NCI-H1417 treated with DMSO at 0.1 percent for 48 hours (cell line): ENCODE measurements around the gene B3GALT4.

ENCODE experiments used
- DNase-seq: peaks from one replicate; lab custom pipeline; 2025; lab: John Stamatoyannopoulos, UW

B3GALT4 gene

DNA sequence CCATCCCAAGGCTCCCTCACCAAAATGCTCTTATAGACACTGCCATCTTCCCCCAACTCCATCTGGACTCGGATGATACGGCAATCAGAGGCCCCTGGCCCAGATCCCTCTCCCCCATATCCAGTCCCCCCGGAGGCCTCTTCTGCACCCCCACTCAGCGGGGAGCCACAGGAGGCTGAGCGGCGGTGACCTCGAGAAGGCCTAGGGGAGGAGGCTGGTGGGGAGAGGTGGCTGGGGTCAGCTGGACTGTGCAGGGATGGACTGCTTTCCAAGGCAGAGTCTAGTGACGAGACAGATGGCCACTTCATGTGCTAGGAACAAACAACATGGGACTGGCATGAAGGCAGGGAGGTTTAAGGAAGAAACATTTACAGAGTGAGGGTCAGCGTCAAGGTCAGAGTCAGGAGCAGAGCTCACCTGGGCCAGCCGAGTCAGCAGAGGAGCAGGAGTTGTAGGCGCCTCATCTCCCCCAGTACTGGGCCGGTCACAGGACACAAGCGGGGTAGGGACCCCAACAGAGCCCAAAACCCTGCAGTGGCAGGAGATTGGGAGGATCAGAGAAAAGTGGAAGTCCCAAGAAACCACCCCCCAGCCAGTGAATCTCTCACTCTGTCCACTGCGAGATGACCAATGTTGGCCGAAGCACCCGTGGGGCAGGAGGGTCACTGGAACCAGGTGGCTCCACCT lies 16.2 kb downstream of the B3GALT4 start:
- DNase-seq = no peak

DNA sequence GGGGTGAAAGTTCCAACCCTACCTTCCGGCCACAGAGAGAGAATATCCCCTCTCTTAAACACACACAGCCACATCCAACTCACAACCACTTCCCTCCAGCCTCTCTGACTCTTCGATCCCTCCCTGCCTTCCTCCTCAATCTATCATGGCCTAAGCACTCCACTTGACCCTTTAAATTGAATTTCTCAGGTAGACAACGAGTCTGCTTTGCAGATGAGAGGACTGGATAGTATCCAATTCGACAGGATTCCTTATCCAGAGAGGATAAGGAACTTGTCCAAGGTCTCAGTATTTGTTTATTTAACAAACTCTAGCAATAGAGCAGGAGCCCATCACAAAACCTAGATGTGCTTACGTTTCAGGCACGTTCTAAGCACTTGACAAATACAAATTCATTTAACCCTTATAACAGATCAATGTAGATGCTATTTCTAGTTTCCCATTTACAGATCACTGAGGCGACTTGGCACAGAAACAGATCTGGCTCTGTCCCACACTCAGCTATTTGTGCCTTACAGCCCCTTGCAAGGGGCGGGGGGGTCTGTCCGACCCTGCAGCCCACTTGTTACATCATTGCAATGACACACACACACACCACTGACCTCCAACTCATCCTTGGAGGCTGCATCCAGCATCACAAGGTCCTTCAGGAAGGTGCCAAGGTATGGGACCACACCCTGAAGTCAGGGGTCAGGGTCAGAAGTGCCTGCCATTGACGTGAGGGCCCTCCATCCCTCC lies 17.3 kb downstream of the B3GALT4 start:
- no peak for DNase-seq

DNA sequence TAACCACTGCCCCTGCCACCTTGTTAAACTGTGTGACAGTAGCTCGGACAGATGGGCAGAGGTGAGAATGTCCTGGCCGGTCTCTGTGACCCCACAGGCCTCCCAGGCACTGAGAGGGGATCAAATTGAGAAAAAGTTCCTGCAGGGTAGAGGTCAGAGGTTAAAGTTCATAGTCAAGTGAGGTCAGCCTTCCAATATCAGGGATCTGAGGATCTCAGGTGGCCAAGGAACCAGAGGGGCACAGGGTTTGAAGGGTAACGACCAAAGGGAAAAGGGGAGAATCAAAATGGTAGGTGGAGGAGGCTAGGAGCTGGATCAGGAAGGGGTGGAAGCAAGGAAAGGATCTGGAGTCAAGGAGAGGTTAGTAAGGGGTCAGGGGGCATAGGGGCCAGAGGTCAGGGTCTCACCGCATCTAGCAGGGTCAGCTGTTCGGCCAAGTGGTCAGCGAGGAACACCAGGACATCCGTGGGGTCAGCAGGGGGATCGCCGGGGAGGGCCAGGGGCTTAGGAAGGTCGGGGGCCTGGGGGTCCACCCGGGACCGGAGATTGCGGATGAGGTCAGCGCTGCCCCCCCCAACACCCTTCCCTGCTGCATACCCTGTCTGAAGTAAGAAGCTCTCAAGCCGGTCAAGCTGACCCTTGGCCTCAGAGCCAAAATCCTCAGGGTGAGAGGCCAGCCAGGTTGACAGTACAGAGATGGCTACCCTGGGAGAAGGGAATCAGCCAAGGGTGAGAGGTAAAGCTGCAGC lies 18.9 kb downstream of the B3GALT4 start:
- DNase-seq = no peak

- no peak for DNase-seq
Measured at GRCh38 chr6:33296797-33297405, 20.0 kb downstream of the B3GALT4 start.

DNA sequence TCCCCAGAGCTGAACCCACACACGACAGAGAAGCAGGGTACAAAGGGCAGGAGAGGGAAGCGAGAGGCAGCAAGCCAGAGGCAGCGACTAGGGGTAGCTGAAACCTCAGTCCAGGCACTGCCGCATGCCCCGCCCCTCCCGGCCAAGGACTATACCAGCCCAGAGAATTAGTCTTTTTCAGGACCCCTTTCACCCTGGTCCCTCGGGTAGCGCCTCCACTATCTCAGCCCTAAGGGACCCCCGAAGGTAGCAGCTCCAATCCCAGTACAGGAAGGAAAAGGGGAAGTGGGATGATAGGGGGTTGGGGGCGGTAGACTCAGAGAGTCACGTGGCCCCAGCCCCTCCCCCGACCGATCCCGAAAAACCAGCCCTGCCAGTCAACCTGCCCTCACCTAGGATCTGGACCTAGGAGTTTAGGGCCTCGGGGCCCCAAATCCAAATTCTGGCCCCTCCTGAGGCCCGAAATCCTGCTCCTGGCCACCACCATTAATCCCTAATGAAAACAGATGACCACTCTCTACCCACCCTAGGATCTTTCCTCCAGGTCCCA lies 20.6 kb downstream of the B3GALT4 start:
- DNase-seq = no peak

DNA sequence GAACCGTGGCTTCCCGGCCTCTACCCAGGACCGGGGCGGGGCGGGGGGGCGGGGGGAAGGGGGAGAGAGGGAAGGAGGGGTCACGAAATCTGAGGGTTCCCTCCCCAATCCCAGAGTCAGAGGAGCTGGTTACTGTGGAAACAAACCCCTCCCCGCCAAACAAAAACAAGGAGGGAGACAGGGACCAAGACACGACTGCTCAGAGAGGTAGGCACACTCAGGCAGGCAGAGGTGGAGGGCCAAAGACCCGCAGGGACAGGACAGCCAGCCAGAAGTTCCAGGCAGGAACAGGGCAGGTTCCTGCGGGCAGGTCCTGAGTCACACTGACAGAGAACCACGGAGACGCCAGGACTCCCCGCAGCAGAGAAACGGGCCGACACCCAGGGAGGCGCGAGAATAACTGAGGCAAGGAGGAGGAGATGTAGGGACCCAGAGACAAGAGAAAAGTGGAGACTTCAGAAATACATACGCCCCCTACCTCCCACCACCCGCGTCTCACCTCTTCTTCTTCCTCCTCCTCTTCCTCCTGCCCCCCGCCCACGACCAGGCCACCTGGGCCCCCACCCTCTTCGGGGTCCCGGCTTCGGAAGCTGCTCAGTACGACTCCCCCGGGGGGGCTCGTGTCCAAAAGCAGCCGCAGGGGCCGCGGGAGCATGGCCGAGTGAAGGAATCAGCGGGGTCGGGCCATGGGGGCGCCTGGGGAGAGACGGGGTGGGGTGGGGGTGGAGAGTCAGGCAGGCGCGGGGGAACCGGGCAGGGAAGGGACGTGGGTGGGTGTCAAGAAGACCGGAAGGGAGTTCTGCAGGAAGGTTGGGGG lies 21.2 kb downstream of the B3GALT4 start:
- DNase-seq = no peak

DNA sequence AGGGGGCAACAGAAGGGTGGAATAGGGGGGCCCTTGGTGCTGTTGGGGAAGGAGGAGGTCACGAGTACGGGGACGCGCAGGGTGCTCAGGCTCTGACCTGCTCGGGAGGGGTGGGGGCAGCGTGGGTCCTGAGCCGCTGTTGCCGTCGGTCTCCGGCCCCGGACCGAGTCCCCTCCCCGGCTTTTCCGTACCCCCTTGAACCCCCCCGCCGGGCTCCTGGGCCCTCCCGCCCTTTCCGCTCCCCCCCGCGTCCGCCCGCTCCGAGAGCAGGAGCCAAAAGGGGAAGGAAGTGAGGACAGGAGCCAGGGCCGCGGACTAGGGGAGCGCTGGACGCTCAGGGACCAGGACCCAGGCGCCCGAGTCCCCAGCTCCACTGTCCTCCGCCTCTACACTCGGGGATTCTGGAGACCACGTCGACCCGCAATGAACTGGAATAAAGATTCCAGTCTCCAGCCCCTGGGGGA lies 21.9 kb downstream of the B3GALT4 start, which contains the start of gene RGL2:
Gene RGL2, minus strand, starts transcription at position 170 of the 464 bp plus-strand sequence. CDS start 332 bp downstream, outside the sequence.
- DNase-seq = no peak

- DNase-seq = peak; percentile 45
Measured at GRCh38 chr6:33299237-33299944, 22.5 kb downstream of the B3GALT4 start.

DNA sequence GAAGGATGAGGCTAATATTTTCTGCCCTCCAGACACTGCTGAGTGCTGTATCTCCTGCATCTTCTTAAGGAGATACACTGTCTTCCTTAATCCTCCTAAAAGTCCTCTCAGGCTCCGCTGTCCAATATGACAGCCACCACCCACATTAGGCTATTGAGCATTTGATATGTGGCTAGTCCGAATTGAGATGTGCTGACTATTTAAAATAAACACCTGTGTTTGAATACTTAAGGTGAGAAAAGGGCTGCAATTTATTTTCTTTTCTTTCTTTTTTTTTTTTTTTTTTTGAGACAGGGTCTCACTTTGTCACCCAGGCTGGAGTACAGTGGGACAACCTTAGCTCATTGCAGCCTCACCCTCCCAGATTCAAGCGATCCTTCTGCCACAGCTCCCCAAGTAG lies 25.0 kb downstream of the B3GALT4 start:
- DNase-seq = no peak

DNA sequence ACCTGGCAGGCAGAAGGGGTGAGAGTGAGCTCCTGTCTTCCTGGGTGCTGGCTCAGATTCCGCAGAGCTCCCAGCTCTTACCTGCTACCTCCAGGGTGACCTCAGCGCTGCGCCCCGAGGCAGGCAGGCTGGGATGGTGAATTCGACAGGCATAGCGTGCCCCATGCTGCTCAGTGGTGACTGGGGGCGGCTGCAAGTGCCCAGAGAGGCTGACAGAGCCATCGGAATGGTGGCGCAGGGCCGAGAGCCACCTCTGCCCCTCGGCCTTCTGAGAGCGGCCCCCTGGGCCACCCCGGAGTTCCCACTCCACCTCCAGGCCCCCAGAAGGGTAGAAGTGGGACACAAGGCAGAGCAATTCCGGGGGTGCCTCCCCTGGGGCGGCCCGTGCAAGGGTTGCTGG lies 27.3 kb downstream of the B3GALT4 start:
- DNase-seq = no peak

GRCh38 chr6:33305052-33305451 lies 28.1 kb downstream of the B3GALT4 start:
- DNase-seq = no peak

DNA sequence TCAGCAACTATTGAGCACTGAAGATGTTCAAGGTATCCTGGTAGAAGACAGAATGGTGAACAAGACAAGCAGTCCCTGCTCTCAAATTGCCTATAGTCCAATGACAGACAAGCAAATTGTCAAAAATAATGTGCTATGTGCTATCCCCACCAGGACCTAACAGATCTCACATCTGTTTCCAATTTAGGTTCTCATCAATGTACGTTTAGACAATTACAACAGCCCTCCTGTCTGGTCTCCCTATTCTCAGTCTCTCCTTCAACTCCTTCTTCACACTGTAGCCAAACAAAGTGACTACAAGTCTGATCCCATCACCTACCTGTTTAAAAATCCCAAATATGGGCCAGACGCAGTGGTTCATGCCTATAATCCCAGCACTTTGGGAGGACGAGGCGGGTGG lies 29.4 kb downstream of the B3GALT4 start:
- DNase-seq = no peak

DNA sequence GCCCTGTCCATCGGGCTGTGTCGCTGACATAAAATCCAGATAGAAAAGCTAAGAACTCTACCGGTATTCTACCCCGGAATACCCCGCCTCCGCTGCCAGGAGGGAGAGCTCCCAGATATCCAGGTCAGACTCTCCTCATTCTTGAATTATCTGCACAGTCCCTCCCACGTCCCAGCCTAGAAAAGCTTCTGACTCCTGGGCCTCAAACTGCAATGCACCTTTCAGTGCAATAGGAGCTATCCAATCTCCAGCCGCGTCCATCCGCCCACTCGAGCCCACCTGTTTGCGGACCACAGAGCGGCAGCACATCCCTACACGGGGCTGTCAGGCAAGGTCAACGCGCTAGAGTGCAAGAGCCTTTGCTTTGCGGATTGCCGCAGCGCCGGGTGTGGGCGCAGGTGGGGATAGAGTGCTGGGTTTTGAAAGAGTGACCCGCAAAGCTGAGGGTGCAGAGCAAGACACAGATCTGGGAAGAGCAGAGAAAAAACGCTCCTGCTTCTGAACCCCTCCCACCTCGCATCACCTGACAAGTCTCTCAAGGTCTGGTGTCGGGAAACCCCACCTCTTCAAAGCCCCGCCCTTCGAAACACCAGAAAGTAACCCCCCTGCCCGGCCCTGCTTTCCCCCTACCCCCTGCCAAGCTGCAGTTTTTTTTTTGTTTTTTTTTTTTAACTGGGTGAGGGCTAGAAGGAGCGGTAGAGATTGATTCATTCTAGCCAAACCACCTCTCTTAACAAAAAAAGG lies 35.6 kb downstream of the B3GALT4 start:
- DNase-seq = peak; percentile 43

- no peak for DNase-seq
Measured at GRCh38 chr6:33313105-33313708, 36.3 kb downstream of the B3GALT4 start.

GRCh38 chr6:33313709-33314514 lies 37.0 kb downstream of the B3GALT4 start, which contains the start of gene TAPBP:
TSS of gene TAPBP (minus strand) at chr6:33314078. CDS start at chr6:33314041, 37 bp downstream.
- DNase-seq = no peak

- no peak for DNase-seq
Measured at GRCh38 chr6:33314515-33314942, 37.6 kb downstream of the B3GALT4 start.

- no peak for DNase-seq
Measured at GRCh38 chr6:33314943-33315792, 38.2 kb downstream of the B3GALT4 start.
